Prostate gland (tissue), 2 donors: ENCODE results near the gene ADAMTS12.

Experiments
- POLR2A ChIP-seq: fragments of 450-650 bp; IDR thresholded peaks from one replicate; pipeline ENCODE4 v1.6.1; 2016; ENCODE audit warnings: antibody characterized with exemption, mild to moderate bottlenecking
- POLR2AphosphoS5 ChIP-seq: sonication (generic); formaldehyde crosslinking; IDR thresholded peaks from one replicate; pipeline ENCODE4 v1.6.1; 2017; ENCODE audit warnings: antibody characterized with exemption
- TF ChIP-seq, protein P1 (sequence below), 4 experiments: fragments of 200-600 bp in 2 of 4; fragments of 450-650 bp in 2 of 4; sonication (generic) in 2 of 4; IDR thresholded peaks; 1 replicate in 3 of 4; 2 replicates in 1 of 4; pipeline ENCODE4 v1.5.1; 2016 to 2019; ENCODE audit warnings: antibody characterized with exemption in 4 of 4, mild to moderate bottlenecking in 2 of 4, moderate library complexity in 2 of 4

DNA sequence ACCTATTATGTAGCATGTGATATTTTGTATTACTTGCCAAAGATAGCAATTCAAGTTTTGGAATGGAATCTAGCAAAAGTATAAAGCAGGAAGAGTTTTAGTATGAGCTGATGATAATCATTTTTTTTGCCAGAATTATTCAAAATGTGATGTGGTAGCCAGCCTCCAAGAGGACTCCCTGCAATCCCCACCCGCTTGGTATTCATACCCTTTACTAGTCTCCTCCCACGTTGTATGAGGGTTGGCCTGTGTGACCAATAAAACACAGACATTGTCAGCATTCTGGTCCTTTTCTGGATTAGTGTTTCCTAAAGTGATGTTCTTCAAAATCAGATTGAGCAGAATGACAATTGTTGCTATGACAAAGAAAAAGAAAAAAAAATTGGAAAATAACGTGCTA lies 387.2 kb downstream of the ADAMTS12 start:
- TF ChIP-seq, protein P1, sequence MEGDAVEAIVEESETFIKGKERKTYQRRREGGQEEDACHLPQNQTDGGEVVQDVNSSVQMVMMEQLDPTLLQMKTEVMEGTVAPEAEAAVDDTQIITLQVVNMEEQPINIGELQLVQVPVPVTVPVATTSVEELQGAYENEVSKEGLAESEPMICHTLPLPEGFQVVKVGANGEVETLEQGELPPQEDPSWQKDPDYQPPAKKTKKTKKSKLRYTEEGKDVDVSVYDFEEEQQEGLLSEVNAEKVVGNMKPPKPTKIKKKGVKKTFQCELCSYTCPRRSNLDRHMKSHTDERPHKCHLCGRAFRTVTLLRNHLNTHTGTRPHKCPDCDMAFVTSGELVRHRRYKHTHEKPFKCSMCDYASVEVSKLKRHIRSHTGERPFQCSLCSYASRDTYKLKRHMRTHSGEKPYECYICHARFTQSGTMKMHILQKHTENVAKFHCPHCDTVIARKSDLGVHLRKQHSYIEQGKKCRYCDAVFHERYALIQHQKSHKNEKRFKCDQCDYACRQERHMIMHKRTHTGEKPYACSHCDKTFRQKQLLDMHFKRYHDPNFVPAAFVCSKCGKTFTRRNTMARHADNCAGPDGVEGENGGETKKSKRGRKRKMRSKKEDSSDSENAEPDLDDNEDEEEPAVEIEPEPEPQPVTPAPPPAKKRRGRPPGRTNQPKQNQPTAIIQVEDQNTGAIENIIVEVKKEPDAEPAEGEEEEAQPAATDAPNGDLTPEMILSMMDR (IDR thresholded peaks at IDR 0.05), result no peak
- no peak for TF ChIP-seq POLR2A
- no peak for TF ChIP-seq POLR2AphosphoS5
